ENCODE data around the gene TNFRSF19.
"Not testable (repeated sequence)": the region's sequence is repeated elsewhere in the genome, so short reads cannot be mapped to it uniquely, and the experiment has no call there.

Gene TNFRSF19

GRCh38 chr13:23656637-23657371, 86.6 kb downstream of the TNFRSF19 start:
- DNase-seq, result peak; percentile 98

GRCh38 chr13:23658929-23659541, 88.8 kb downstream of the TNFRSF19 start:
- DNase-seq, result no peak

GRCh38 chr13:23660249-23660648, 90.0 kb downstream of the TNFRSF19 start:
- DNase-seq, result no peak

GRCh38 chr13:23666582-23666981, 96.4 kb downstream of the TNFRSF19 start:
- no peak for DNase-seq

- no peak for DNase-seq
Measured at GRCh38 chr13:23667750-23668149, 97.5 kb downstream of the TNFRSF19 start.

- no peak for DNase-seq
Measured at GRCh38 chr13:23668562-23668961, 98.3 kb downstream of the TNFRSF19 start.

GRCh38 chr13:23670793-23671192, 100.6 kb downstream of the TNFRSF19 start:
- DNase-seq, result no peak

- DNase-seq, result no peak
Measured at GRCh38 chr13:23671377-23671776, 101.2 kb downstream of the TNFRSF19 start.

GRCh38 chr13:23671897-23672296, 101.7 kb downstream of the TNFRSF19 start:
- DNase-seq, result no peak

- no peak for DNase-seq
Measured at GRCh38 chr13:23672616-23673015, 102.4 kb downstream of the TNFRSF19 start.

- no peak for DNase-seq
Measured at GRCh38 chr13:23673354-23673753, 103.1 kb downstream of the TNFRSF19 start.

- DNase-seq, result no peak
Measured at GRCh38 chr13:23673867-23674605, 103.8 kb downstream of the TNFRSF19 start.

GRCh38 chr13:23674795-23675640, 104.8 kb downstream of the TNFRSF19 start:
- DNase-seq, result no peak

- DNase-seq, result not testable (repeated sequence)
Measured at GRCh38 chr13:23677679-23678288, 107.6 kb downstream of the TNFRSF19 start.

GRCh38 chr13:23678795-23679194, 108.6 kb downstream of the TNFRSF19 start:
- DNase-seq, result no peak

GRCh38 chr13:23679220-23679619, 109.0 kb downstream of the TNFRSF19 start:
- no peak for DNase-seq

- DNase-seq, result no peak
Measured at GRCh38 chr13:23680845-23681669, 110.8 kb downstream of the TNFRSF19 start.

GRCh38 chr13:23683084-23683483, 112.9 kb downstream of the TNFRSF19 start:
- DNase-seq, result no peak

- DNase-seq, result no peak
Measured at GRCh38 chr13:23684647-23685046, 114.4 kb downstream of the TNFRSF19 start.

- no peak for DNase-seq
Measured at GRCh38 chr13:23685416-23685815, 115.2 kb downstream of the TNFRSF19 start.

- DNase-seq, result no peak
Measured at GRCh38 chr13:23686948-23687347, 116.7 kb downstream of the TNFRSF19 start.

GRCh38 chr13:23687614-23688013, 117.4 kb downstream of the TNFRSF19 start:
- no peak for DNase-seq

All from NCI-H524 treated with DMSO at 0.1 percent for 48 hours (cell line).